Measurements from ENCODE around the gene NHS.

The NHS gene

GRCh38 chrX:17448188-17448587, 73.2 kb downstream of the NHS start:
- no peak for DNase-seq (ENCODE audit: low spot score)

GRCh38 chrX:17449866-17450265, 74.9 kb downstream of the NHS start:
- DNase-seq (ENCODE audit: low spot score): no peak

DNA sequence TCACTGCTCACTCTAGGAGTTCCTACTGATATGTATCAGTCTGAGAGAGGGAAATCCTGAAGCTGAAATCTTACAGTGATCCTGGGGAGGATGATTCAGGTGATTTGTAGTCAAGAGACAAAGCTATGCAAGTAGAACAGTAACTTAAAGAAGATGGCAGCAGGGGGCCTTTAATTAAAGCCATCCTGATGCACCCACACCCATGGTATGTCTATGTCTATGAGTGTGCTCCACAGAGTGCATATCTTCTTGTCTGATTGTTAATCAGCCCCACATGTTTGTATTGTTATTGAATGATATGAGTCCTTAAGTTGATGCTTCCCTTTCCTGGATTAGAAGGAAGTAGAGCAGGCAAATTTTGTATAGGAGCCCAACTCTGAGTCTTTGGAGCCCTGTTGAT, 78.8 kb downstream of the NHS start:
- no peak for DNase-seq (ENCODE audit: low spot score)

GRCh38 chrX:17456526-17456925, 81.5 kb downstream of the NHS start:
- no peak for DNase-seq (ENCODE audit: low spot score)

DNA sequence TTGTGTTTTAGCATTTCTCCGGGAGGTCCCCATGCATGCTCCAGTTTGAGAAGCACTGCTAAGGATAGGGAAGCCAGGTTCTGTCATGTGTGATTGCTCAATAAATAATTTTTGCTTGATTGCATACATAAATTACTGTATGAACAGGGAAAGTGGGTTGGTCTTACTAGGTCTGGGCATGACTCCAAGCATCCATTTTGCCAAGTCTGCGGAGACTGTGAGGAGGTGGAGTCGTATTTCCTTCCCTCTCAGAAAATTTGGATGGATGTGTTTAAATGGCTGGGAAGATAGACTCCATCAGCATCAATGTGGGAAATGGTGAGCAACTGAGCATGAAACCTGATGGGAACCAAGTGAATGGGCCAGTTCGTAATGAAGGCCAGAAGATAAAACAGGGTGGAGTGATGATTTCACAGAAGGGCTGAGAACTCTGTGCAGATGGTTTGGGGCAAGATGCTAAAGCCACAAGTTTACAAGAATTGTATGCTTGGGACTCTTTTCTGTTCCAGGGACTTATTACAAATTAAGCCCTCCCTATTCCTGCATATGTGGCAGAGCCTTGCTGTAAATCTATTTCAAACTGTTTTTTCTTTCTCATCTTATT, 84.1 kb downstream of the NHS start:
- DNase-seq (ENCODE audit: low spot score): no peak

DNA sequence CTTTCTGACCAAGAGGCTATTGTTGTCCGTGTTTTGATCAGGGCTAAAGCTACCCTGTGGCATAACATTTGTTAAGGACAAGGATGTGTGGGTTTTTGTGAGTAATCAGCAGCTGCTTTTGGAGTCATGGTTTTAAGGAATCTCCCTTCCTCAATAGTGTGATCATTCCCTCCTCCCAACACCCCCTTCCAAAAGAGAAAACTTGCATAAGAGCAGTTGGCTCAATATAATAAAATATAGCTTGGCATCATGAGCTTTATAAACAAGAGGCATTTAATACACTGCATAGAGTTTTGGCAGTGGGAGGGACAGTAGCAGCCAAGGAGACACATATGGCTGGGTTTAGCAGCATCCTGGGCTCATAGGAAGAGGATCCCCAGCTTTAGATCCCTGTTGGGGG, 84.7 kb downstream of the NHS start:
- no peak for DNase-seq (ENCODE audit: low spot score)

DNA sequence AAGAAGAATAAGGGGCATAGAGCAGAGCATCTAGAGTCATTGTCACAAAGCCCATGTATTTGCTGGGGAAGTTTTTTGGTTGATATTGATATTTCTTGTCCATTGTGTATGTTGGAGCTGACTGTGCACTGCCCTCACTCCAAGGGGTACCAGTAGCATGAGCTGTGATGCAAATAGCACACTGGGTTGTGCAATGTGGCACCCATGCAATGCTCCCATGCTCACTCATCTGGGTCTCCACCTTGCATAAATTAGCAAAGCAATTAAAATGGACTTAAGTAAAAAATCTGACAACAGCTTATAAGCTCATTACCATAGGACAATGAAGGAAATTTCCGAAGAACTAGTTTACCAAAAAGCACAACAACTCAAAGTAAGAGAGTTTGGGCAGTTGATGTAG, 87.9 kb downstream of the NHS start:
- DNase-seq (ENCODE audit: low spot score): no peak

DNA sequence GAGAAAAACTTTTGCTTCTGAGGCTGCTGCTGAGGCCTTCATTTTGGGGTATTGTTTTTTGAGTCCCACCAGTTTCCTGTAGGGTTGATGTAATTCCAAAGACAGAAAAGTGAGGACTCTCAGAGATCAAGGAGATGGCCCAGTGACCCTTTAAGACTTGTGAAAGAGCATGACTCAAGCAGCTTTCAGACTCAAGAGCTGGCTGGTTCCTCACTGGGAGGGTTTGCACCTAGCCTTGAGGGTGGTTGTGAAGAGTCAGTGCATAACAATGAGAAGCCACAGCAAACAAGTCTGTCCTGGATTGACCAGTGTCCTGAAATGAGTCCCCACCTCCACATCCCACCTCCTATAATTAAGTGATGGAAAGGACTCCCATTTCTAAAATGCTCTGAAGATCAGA, 89.2 kb downstream of the NHS start:
- DNase-seq (ENCODE audit: low spot score): no peak

DNA sequence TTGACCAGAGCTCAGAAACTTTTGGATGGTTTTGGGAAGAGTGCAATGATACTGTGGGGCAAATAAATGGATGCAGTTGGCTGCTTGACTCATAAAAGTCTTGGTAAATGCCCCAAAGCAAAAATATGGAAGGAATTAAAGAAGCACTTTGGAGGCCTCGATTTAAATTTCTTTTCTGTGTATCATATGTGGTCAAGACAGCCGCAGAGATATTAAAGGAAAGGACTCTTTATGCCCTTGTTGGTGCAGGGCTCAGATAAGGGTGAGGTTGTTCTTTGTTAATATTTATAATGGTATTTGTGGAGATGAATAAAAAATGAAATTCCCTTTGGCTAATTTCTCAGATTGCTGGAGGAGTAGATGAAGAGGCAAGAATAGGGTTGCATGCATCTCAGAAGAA, 90.2 kb downstream of the NHS start:
- DNase-seq (ENCODE audit: low spot score): no peak

DNA sequence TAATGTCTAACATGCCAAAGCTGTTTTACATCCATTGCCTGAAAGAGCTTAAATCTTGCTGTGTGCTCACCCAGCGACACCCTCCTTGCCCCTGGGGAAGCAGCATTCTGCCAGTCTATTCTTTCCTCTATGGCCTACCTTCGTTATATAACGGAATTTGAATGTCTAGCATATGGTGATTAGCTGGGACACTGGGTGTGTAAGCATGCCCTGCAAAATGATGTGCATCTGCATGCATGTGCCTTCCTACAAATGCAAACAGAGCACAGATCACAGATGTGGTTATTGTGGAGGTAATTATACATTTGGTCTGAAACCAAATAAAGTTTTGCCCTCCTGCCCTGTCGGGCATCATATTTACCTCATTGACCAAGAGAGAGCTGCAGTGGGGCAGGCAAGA, 90.8 kb downstream of the NHS start:
- DNase-seq (ENCODE audit: low spot score): no peak

DNA sequence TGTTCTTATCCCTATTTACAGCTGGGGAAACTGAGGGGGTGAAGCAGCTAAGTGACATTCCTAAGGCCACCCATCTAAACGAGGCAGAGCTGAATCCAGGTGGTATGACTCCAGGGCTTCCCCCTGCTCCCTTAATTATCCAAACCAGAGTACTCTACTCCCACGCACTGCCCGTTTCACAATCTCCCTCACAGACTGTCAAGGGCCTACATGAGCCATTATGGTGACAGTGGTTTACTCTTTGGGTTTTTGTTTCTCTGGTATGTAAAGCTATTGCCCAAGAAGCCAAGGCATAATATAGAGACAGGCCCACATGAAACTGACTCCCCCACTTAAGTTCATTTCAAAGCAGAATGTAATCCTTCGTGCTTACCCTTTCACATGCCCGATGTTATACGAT, 95.1 kb downstream of the NHS start:
- no peak for DNase-seq (ENCODE audit: low spot score)

DNA sequence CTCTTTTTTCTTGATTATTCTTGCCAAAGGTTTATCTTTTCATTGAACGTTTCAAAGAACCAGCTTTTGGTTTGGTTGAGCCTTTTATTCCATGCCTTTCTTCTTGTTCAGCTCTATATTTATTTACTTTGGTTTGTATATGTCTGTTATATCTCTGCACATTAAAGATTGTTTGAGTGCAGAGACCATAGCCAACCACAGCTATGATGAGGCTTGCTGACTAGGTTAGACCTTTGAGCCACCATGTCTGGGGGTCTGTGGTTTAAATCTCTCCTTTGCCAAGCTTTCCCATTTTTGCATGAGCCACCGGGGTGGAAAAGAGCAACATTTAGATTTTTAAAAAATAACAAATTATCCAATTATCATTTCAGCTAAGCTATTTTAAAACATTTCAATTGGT, 96.1 kb downstream of the NHS start:
- no peak for DNase-seq (ENCODE audit: low spot score)

DNA sequence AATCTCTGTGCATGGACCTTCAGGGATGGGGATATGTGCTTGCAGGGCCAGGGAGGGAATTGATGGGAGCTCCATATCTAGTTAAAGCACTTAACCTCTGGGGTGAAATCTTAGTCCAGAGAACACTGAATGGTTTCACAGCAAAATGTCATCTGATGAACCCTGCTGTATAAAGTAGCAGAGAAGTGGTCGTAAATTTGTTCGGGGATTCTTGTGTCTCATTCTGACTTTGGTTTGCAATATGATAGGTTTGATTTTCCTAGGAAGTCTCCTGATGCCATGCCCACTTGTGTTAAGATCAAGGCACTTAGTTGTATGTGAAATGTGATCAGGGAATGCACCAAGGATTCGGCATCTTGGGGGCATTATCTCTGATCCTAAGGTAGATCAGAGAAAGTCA, 96.9 kb downstream of the NHS start:
- DNase-seq (ENCODE audit: low spot score): no peak

- DNase-seq (ENCODE audit: low spot score): no peak
Observed at GRCh38 chrX:17472424-17472823, 97.4 kb downstream of the NHS start.

GRCh38 chrX:17473021-17473420, 98.0 kb downstream of the NHS start:
- DNase-seq (ENCODE audit: low spot score): no peak

GRCh38 chrX:17474892-17475291, 99.9 kb downstream of the NHS start:
- DNase-seq (ENCODE audit: low spot score): no peak

DNA sequence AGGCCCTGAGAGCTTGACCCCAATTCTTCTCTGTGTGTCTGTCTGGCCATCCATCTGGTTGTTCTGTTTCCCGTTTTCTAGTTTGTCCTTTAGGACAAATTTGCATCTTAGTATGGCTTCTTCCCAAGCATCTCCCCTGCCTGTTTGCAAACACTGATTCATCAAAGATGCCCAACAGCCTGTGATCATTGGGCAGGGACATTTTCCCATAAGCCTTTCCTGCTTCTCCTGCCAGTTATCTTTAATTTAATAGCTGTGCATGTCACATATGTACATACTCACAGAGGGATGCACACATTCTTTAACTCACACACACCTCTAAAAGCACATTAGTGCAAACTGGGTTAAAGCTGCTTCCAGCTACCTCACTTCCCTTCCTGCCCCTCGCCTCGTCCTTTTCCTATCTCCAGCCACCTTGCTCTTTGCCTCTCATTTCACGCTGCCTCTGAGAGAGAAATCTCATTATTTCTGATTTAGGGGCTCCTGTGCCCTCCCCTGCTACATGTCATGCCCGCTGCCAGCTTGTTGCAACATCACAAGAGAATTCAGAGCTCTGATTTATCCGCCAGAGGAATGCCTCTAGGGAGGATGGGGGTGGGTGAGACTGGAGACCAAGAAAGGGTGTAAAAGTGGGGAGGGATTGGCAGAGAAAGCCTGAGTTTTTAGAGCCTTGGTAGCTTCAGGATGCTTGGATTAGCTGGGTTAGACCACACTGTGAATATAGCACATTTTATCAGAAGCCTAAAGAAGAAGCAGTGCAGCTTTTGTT, 100.6 kb downstream of the NHS start:
- DNase-seq (ENCODE audit: low spot score): no peak

- no peak for DNase-seq (ENCODE audit: low spot score)
Observed at GRCh38 chrX:17476411-17476810, 101.4 kb downstream of the NHS start.

DNA sequence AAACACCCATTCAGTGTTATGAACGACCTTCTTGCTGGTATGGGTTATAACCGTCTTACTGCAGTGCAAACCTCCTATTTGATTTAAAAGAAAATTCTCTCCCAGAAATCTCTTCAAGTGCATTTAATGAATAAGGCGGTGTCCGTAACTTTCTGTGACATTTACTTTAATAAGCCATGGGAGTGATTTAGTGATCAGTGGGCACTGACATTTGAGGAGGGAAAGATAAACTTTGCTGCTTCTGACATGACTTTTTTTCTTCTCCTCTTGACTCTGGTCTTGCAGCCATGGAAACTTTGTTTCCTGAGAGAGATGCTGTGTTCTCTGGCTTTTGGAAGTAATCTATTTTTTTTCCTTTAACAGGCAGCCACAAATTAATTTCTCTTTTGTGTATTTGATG, 106.1 kb downstream of the NHS start:
- DNase-seq (ENCODE audit: low spot score): no peak

GRCh38 chrX:17484592-17484991, 109.6 kb downstream of the NHS start:
- no peak for DNase-seq (ENCODE audit: low spot score)

- no peak for DNase-seq (ENCODE audit: low spot score)
Observed at GRCh38 chrX:17485391-17485790, 110.4 kb downstream of the NHS start.

- DNase-seq (ENCODE audit: low spot score): no peak
Observed at GRCh38 chrX:17488036-17488435, 113.0 kb downstream of the NHS start.

GRCh38 chrX:17494216-17494615, 119.2 kb downstream of the NHS start:
- no peak for DNase-seq (ENCODE audit: low spot score)

DNA sequence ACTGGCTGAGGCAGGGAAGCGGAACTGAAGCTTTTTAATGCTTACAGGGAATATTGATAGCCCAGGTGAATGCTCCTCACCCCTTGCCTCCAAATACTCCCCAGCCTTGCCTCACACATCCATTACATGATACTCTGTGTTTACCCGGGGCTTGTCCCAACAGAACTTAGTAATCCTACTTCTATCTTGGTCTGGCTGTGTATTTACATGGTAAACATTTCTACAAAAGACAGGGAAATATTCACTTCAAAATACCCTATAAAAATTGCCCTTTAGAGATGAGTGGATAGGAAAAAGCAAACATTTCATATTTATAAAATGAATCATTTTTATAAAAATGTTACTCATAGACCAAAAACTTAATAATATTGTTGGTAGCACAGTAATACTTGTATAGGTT, 120.1 kb downstream of the NHS start:
- no peak for DNase-seq (ENCODE audit: low spot score)
